ENCODE data around the gene MAML2.

DNA sequence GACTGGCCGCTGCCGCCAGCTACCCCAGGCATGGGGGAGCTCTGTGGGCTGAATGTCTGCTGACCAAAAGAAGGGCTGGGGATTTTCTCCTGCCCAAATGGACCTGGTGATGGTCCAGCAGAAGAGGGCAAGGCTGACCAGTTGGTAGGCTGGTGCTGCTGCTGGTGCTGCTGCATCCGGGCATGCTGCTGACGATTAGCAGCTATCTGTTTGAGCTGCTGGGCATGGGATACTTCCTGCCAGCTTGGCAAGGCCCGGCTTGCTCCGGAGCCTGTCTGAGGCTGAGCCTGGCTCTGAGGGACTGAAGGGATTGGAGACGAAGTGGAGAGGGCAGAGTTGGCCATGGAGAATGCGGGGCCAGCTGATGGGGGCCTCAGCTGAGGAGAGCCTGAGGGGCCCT lies 250.5 kb downstream of the MAML2 start:
- TF ChIP-seq, protein P1, sequence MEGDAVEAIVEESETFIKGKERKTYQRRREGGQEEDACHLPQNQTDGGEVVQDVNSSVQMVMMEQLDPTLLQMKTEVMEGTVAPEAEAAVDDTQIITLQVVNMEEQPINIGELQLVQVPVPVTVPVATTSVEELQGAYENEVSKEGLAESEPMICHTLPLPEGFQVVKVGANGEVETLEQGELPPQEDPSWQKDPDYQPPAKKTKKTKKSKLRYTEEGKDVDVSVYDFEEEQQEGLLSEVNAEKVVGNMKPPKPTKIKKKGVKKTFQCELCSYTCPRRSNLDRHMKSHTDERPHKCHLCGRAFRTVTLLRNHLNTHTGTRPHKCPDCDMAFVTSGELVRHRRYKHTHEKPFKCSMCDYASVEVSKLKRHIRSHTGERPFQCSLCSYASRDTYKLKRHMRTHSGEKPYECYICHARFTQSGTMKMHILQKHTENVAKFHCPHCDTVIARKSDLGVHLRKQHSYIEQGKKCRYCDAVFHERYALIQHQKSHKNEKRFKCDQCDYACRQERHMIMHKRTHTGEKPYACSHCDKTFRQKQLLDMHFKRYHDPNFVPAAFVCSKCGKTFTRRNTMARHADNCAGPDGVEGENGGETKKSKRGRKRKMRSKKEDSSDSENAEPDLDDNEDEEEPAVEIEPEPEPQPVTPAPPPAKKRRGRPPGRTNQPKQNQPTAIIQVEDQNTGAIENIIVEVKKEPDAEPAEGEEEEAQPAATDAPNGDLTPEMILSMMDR (IDR thresholded peaks at IDR 0.05; ENCODE audit: borderline replicate concordance, extremely low read depth, low read length, poor library complexity, severe bottlenecking) = no peak
- TF ChIP-seq EZH2 (IDR thresholded peaks at IDR 0.05; ENCODE audit: borderline replicate concordance, low read depth, low read length, severe bottlenecking) = no peak

All from DND-41 (cell line).